ENCODE results near the gene MTARC2.

Gene MTARC2

DNA sequence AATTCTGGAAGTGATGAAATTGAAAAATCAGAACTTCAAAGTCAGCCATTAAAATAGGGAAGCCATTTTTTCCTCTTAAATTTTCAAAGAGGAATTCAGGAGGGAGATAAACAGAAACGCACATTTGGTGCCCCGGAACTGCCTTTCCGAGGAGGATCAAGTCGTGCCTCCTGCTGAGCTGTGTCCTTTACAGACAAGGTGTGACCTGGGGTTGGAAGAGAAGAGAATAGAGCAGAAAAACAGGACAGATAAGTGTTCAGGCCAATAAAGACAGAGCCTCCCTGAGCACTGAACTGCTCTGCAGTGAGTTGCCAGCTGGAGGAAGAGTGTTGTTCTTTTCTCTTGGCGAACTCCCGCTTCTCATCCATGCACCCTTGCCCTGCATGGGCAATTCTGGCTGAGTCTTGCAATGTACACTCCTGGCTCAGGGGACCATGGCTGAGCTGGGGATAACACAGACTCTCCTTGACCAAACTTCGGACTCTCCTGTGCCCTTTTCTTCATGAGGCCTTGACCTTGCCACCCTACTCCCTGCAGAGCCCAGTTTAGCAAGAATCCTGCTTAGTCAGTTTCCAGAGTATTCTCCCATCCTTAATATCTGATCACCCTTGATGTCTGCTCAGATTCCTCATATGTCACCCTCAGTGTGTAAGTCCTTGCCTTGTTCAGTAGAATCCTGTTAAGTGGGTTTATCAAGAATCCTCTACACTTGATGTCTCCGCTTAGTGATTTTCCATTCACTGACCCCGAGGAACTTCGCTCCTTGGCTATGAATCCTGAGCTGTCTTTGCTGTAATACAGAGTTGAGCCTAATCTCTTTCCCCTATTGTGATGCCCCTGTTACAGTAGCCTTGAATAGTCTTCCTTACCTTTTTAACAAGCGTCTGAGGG, 37.3 kb downstream of the MTARC2 start:
- no peaks in the 10 kb centered on the region; the same call in 1 of the 2 replicates for H3K27me3 ChIP-seq (ENCODE audit: insufficient read depth, low read length)
- H3K27ac ChIP-seq (ENCODE audit: low read depth, low read length, poor library complexity, severe bottlenecking): no peak overlapping the region
- no peak overlapping the region for H3K9ac ChIP-seq (ENCODE audit: low read length)
- no peak overlapping the region for H3K4me2 ChIP-seq (ENCODE audit: low read length)
- no peak overlapping the region for H2AFZ ChIP-seq (ENCODE audit: low read length)
- H3K4me1 ChIP-seq (ENCODE audit: insufficient read depth, low read length, severe bottlenecking): no peaks in the 10 kb centered on the region
- no peaks in the 10 kb centered on the region for H3F3A ChIP-seq (ENCODE audit: insufficient read depth, low read length)
- no peaks in the 10 kb centered on the region for H3K9me3 ChIP-seq (ENCODE audit: low read length)
- H4K20me1 ChIP-seq (ENCODE audit: insufficient read depth, low read length): no peaks in the 10 kb centered on the region
- TF ChIP-seq, protein P1, sequence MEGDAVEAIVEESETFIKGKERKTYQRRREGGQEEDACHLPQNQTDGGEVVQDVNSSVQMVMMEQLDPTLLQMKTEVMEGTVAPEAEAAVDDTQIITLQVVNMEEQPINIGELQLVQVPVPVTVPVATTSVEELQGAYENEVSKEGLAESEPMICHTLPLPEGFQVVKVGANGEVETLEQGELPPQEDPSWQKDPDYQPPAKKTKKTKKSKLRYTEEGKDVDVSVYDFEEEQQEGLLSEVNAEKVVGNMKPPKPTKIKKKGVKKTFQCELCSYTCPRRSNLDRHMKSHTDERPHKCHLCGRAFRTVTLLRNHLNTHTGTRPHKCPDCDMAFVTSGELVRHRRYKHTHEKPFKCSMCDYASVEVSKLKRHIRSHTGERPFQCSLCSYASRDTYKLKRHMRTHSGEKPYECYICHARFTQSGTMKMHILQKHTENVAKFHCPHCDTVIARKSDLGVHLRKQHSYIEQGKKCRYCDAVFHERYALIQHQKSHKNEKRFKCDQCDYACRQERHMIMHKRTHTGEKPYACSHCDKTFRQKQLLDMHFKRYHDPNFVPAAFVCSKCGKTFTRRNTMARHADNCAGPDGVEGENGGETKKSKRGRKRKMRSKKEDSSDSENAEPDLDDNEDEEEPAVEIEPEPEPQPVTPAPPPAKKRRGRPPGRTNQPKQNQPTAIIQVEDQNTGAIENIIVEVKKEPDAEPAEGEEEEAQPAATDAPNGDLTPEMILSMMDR (IDR thresholded peaks at IDR 0.05; ENCODE audit: low read length): no peak
- TF ChIP-seq EZH2 (IDR thresholded peaks at IDR 0.05; ENCODE audit: borderline replicate concordance, low read length): no peak
- no peaks in the 10 kb centered on the region for H3K9me2 ChIP-seq (ENCODE audit: low read depth, low read length)
- H3K36me3 ChIP-seq (ENCODE audit: insufficient read depth, low read length): no peaks in the 10 kb centered on the region
- H3K79me2 ChIP-seq (ENCODE audit: insufficient read depth, low read length): no peaks in the 10 kb centered on the region
- H3K4me3 ChIP-seq (ENCODE audit: low read depth, low read length, poor library complexity, severe bottlenecking): no peak overlapping the region

DNA sequence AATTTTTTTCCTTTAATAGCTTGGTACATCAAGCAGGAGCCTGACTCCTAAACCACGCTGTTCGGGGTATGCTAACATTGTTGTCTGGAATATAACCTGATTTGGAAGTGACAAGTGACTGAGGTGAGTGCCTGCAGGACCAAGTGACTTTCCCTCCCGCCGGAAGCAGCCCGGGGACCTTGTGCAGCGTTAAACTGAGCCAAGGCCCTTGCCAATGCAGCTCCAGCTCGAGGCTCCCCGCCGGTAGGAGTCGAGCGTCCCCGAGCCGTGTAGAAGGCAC, 37.9 kb downstream of the MTARC2 start:
- Histone ChIP-seq H3F3A (ENCODE audit: insufficient read depth, low read length) (no peaks in the 10 kb centered on the region), H3K79me2 (ENCODE audit: insufficient read depth, low read length) (no peaks in the 10 kb centered on the region), H3K27me3 (ENCODE audit: insufficient read depth, low read length) (no peaks in the 10 kb centered on the region; the same call in 1 of the 2 replicates), H3K4me3 (ENCODE audit: low read depth, low read length, poor library complexity, severe bottlenecking) (no peak overlapping the region), H3K27ac (ENCODE audit: low read depth, low read length, poor library complexity, severe bottlenecking) (no peak overlapping the region), H3K4me1 (ENCODE audit: insufficient read depth, low read length, severe bottlenecking) (no peaks in the 10 kb centered on the region), H3K9ac (ENCODE audit: low read length) (no peak overlapping the region), H3K36me3 (ENCODE audit: insufficient read depth, low read length) (no peaks in the 10 kb centered on the region), H3K9me3 (ENCODE audit: low read length) (no peaks in the 10 kb centered on the region), H2AFZ (ENCODE audit: low read length) (no peak overlapping the region), H4K20me1 (ENCODE audit: insufficient read depth, low read length) (no peaks in the 10 kb centered on the region), H3K4me2 (ENCODE audit: low read length) (no peak overlapping the region), H3K9me2 (ENCODE audit: low read depth, low read length) (no peaks in the 10 kb centered on the region)
- no peak for TF ChIP-seq EZH2 (IDR thresholded peaks at IDR 0.05; ENCODE audit: borderline replicate concordance, low read length)
- TF ChIP-seq, protein P1 (IDR thresholded peaks at IDR 0.05; ENCODE audit: low read length): no peak

- Histone ChIP-seq H3K27me3 (ENCODE audit: insufficient read depth, low read length) (no peaks in the 10 kb centered on the region; the same call in 1 of the 2 replicates), H3K9me3 (ENCODE audit: low read length) (no peaks in the 10 kb centered on the region), H3F3A (ENCODE audit: insufficient read depth, low read length) (no peaks in the 10 kb centered on the region), H3K9ac (ENCODE audit: low read length) (no peak within 1 kb of the TSS), H4K20me1 (ENCODE audit: insufficient read depth, low read length) (no peaks in the 10 kb centered on the region), H3K4me3 (ENCODE audit: low read depth, low read length, poor library complexity, severe bottlenecking) (no peak within 1 kb of the TSS), H3K27ac (ENCODE audit: low read depth, low read length, poor library complexity, severe bottlenecking) (no peak within 1 kb of the TSS), H3K36me3 (ENCODE audit: insufficient read depth, low read length) (no peaks in the 10 kb centered on the region), H3K79me2 (ENCODE audit: insufficient read depth, low read length) (no peaks in the 10 kb centered on the region), H2AFZ (ENCODE audit: low read length) (no peak within 1 kb of the TSS), H3K4me2 (ENCODE audit: low read length) (no peak within 1 kb of the TSS), H3K9me2 (ENCODE audit: low read depth, low read length) (no peaks in the 10 kb centered on the region), H3K4me1 (ENCODE audit: insufficient read depth, low read length, severe bottlenecking) (no peaks in the 10 kb centered on the region)
- TF ChIP-seq EZH2 (IDR thresholded peaks at IDR 0.05; ENCODE audit: borderline replicate concordance, low read length): no peak
- TF ChIP-seq, protein P1 (IDR thresholded peaks at IDR 0.05; ENCODE audit: low read length): no peak
Observed at GRCh38 chr1:220786337-220787068, 38.4 kb downstream of the MTARC2 start, which contains the start of gene MTARC1. Gene MTARC1, plus strand, starts transcription at chr1:220786913. Its CDS starts 32 bp downstream, at chr1:220786945.
